Measurements from ENCODE around the gene TIMP1.

TIMP1 gene

DNA sequence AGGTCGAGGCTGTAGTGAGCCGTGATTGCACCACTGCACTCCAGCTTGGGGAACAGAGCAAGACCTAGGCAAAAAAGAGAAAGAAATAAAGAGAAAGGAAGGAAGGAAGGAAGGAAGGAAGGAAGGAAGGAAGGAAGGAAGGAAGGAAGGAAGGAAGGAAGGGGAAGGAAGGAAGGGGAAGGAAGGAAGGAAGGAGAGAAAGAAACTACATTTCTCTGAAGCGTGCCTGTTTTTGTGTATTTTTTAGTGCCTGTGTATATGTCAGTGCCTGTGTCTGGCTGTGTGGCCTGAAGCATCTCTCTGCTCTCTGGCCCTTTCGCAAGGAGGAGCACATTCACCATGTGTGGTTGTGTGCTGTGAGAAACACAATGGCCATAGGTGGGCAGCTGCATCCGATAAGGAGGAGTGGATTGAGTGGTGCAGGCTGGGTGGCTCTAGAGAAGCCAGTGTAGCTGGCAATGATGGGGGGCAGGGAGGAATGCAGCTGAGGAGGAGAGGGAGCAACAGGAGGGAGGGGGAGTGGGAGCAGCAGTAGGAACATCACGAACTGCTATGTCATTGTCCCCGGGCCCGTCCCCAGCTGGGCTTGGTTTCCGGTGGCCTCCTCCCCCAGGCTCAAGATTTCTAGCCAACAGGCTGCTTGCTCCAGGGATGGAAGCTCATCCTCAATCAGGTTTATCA, 26.0 kb downstream of the TIMP1 start:
- DNase-seq: no peak

DNA sequence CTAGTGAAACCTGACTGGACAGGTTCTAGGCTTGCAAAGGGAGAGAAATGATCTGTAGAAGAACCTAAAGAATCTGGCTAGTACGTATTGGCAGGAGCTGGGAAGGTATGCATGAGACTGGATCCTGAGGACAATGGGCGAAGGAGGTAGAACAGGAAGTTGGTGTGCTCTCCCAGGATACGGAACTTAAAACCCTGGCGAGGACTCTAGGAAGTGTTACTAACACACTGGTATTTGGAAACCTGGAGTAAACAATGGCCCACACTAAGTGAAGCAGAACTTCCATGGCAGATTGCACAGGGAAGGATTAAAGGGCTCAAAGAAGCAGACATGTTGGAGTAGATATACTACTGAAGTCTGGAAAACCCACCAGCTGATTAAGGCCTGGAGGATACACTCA, 28.3 kb downstream of the TIMP1 start:
- no peak for DNase-seq

DNA sequence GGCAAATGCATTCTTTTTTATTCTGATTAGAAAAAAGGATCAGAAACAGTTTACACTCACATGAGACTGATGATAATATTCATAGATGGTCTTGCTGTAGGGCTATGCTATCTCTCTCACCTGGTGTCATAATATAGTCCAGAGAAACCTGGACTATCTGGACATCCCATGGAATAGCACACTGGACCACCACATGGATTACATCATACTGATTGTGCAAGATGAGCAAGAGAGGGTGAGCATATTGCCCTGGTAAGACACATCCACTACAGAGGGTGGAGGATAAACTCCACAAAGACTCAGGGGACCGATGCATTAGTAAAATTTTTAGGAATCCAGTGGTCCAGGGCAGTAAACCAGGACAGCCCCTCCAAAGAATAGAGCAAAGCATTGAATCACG, 29.3 kb downstream of the TIMP1 start:
- DNase-seq: no peak

DNA sequence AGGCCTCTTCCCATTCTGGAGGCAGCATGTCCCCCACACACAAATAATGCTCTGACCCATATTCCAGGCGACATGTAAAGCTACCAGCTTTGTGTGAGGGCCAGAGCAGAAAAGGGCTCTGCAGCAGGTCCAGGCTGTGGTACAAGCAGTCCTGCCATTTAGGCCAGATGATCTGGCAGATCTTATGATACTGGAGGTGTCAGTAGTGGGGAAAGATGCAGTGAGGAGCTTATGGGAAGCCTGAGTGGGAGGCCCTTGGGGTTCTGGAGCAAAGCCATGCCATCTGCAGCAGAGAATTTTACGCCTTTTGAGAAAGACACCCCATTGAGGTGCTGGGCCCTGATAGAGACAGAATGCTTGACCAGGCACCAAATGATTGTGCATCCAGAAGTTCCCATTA, 29.7 kb downstream of the TIMP1 start:
- DNase-seq: no peak

DNA sequence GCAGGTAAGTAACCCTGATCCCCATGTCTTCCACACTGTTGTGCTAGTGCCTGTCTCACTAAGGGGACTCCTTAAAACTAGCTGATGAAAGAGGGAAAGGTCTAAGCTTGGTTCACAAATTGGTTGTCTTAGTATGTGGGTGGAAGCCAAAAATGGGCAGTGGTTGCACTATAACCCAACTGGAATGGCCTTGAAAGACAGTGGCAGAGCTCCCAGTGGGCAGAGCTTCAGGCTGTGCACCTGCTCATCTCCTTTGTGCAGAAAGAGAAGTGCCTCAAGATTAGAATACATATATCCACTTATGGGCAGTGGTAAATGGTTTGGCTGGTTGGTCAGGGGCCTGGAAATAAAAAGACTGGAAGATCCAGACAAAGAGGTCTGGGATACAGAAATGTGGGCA, 30.2 kb downstream of the TIMP1 start:
- DNase-seq: no peak

DNA sequence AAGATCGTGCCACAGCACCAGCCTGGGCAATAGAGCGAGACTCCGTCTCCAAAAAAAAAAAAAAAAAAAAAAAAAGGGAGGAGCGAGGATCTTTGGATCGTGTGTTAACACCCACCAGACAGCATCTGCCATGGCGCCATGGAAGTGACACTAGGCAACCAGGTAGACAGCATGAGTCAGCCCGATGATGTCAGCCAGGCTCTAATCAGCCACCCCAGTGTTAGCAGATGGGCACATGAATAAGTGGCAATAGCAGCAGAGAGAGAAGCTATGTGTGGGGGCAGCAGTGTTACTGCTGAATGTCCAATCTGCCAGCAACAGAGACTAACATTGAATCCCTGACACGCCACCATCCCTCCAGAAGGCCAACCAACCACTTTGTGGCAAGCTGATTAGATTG, 30.8 kb downstream of the TIMP1 start:
- no peak for DNase-seq

DNA sequence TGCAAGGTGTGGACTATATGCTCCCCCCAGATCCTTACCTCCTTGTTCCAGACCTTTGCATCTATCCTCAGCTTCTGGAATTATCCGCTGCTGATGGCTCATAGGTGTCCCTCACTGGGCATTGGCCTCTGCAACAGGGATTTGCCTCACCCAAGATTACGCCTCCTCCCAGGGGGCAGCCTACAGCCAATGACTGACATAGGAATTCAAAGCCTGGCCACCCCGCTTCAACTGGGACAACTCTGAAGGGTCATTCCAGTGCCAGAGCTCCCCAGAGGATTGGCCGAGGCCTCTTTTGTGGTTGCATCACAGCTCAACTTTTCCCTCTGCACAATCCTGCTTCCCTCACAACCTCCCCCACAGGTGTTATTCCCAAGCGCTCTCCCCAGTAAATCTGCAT, 32.4 kb downstream of the TIMP1 start:
- DNase-seq: no peak

DNA sequence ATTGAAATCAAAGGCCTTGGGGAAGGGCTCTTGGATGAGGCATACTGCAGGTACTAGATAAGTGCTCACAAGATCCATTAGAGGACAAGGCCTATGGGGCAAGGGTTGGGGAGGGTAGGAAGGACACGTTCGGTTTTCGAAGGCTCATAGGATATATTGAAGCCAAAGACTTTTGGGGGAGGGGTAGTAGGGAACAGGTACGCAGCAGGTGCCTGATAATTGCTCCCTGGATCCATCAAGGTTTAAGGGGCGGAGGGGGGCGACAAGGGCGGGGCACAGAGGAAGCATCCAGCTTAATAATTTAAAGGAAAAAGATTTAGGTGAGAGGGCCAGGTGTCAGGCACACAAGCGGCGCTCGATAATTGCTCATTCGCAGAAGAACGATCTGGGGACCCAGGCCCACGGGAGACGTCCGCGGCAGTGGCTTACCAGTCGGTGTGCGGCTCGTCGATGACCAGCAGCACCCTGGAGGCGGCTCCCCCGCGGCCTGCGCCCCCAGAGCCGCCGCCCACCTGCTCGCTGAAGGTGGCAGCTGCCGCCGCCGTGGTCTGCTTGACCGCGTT, 36.8 kb downstream of the TIMP1 start:
- no peak for DNase-seq

DNA sequence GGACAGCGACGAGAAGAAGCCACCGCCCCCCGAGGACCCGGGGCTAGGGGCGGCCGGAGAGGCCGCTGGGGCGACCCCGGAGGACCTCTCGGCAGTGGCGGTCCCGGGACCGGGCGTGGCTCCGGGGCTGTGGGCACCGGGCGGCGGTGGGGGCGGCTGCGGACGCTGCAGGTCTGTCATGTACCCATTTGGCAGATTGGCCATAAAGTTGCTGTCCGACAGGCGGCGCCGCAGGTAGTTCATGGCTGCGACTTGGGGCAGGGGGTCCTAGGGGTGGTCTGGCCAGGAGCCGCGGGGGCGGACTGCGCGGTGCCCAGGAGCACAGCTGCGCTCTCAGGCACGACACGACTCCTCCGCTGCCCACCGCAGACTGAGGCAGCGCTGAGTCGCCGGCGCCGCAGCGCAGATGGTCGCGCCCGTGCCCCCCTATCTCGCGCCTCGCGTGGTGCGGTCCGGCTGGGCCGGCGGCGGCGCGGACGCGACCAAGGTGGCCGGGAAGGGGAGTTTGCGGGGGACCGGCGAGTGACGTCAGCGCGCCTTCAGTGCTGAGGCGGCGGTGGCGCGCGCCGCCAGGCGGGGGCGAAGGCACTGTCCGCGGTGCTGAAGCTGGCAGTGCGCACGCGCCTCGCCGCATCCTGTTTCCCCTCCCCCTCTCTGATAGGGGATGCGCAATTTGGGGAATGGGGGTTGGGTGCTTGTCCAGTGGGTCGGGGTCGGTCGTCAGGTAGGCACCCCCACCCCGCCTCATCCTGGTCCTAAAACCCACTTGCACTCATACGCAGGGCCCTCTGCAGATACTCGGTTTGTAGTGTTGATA, 37.5 kb downstream of the TIMP1 start, which contains the start of gene SYN1:
Gene SYN1, minus strand, starts transcription at position 372 of the 817 bp plus-strand sequence. Its CDS starts 129 bp downstream, at position 243.
- DNase-seq: peak; percentile 78

DNA sequence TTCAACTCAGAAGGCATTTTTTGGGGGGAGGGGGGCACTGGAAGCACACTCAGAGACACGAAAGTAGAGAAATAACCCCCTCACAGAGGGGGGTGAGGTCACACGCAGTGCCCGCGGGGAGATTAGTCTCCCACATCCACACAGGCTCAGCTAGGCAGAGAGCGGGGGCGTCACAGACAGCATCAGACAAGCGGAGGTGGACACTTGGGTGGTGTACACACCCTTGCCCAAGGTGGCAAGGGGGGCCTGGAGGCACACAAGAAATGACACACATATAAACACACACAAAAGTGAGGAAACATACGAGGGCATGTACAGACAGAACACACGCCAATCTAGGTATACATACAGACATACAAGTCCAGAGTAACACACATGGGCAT, 38.1 kb downstream of the TIMP1 start:
- no peak for DNase-seq

DNA sequence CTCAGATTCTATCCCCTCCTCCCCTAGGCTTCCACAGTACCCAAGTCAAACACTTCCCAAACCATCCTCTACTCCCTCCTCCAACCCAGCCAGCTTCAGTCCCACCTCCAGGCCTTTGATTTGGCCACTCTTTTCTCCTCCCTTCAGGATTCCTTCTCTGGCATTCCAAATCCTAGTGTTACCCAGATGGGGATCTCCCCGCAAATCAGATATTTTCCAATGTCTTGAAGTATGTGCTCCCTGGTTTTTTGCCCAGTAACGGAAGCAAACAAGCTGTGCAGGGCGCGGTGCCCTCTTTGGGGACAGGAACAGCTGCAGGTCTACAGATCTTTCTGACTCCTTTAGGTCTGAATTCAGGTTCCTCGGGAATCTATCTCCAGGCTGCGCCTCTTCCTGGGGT, 39.6 kb downstream of the TIMP1 start:
- no peak for DNase-seq

DNA sequence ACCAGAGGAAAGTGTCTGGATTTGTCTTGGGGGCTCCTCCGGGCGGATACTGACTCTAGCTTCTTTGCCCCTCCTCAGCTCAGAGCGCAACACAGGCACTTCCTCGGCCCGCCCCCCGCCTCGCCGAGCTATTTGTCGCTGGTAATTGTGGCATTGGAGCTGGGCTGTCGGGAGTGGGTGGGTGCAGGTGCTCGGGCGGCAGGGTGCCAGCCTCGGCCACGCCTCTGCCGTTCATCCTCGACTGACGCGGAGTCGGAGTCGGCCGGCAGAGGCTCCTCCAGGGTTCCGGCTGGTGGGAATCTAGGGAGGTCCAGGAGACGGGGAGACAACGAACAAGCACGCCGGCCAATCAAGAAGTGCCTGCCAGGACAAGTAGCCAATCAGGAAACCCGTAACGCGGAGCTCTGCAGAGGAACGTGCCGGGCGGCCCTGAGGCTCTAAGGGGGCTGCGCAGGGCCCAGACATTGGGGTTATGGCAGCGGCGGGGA, 41.3 kb downstream of the TIMP1 start:
- peak; percentile 33 for DNase-seq

DNA sequence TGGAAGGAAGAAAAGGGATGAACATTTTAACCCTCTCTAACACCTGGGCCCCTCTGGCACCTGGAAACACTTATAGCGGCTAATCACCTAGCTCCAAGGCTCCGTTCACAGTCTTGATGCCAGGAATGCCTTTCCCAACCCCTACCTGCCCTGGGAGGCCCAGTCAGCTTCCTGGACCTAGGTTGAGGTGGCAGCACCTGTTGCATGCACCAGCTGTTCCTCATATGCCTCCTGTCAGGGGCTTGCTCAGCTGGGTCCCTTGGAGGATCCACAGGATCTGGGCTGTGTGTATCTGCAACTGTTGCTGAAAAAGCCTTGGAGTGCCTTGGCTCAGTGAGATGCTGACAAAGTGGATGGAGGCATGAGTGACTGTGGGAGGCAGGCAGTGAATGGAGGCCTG, 43.1 kb downstream of the TIMP1 start:
- no peak for DNase-seq

DNA sequence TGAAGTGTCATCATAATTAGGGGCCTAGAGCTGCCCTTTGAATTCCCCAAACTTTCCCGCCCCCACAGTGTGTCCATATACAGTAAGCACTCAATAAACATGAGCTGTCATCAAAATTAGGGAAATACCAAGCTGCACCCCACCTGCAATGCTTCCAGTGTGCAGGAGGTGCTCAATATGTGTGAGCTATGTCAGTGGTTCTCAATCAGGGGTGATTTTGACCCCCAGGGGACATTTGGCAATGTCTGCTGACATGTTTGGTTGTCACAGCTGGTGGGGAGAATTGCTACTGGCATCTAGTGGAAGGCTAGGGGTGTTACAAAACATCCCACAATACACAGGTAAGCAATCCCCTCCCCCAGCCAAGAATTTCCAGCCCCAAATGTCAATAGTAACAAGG, 46.7 kb downstream of the TIMP1 start:
- DNase-seq: peak; percentile 11

DNA sequence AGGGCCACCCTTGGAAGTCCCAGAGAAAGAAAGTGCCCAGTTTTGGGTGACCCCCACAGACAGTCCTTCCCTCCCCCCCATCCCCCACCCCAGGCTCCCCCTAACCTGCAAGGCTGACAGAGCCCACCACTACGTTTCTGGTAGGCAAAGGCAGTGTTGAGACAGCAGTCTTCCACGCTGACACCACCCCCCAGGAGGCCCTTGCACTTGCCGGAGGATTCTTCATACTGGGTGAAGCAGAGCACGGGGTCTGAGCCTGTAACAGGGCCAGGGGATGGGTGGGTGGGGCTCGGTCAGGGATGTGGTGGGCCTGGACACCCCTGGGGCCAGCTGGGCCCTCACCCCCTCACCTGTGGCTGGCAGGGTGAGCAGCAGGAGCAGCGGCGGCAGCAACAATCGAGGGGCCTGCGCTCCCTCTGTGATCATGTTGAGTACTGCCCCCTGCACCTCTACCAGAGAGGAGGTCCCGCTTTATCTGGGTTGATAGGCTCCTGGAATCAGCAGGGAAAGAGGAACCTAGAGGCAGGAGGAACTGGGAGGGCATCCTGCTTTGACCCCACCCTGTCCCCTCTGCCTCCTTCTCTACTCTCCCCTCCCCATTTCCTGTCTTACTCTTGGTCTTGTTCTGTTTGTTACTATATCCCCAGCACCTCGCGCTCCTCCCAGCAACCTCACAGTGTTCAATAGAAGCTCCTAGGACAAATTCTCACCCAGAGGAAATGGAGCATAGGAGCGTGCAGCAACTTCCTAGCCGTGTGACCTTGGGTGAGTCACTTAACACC, 47.4 kb downstream of the TIMP1 start, which contains the start of gene CFP:
Gene CFP, minus strand, starts transcription at position 512 of the 782 bp plus-strand sequence. Its CDS starts 86 bp downstream, at position 426.
- peak; percentile 13 for DNase-seq

DNA sequence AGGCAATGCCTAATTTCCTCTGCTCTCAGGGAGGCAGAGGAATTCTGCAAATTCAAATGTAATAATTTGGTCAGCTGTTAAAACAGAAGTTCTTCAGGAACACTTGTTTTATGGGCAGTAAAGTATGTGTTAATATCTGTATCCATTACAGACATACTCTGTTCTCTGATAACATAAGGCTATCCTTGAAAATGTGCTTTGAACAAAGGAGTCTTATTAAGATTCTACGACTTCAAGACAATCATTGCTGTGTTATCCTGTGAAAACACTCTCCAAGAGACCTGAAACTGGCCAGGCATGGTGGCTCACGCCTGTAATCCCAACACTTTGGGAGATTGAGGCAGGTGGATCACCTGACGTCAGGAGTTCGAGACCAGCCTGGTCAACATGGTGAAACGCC, 49.4 kb downstream of the TIMP1 start:
- DNase-seq: no peak

DNA sequence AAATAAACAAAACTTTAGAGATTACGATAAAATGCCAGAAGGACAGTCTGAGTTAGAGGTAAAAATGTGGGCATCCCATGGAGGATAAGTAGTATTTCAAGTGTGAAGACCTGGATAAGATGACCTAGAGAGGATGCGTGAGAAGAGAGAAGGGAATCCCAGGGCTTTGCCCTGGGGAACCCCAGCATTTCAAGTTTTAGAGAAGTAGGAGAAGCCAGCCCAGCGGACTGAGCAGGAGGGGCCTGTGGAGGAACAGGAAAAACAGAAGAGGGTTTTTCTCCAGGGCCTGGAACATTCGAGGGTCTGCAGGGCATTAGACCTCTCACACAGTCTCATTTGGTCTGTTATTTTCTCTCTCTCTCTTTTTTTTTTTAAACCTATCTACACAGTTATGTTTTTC, 50.4 kb downstream of the TIMP1 start:
- DNase-seq: no peak

DNA sequence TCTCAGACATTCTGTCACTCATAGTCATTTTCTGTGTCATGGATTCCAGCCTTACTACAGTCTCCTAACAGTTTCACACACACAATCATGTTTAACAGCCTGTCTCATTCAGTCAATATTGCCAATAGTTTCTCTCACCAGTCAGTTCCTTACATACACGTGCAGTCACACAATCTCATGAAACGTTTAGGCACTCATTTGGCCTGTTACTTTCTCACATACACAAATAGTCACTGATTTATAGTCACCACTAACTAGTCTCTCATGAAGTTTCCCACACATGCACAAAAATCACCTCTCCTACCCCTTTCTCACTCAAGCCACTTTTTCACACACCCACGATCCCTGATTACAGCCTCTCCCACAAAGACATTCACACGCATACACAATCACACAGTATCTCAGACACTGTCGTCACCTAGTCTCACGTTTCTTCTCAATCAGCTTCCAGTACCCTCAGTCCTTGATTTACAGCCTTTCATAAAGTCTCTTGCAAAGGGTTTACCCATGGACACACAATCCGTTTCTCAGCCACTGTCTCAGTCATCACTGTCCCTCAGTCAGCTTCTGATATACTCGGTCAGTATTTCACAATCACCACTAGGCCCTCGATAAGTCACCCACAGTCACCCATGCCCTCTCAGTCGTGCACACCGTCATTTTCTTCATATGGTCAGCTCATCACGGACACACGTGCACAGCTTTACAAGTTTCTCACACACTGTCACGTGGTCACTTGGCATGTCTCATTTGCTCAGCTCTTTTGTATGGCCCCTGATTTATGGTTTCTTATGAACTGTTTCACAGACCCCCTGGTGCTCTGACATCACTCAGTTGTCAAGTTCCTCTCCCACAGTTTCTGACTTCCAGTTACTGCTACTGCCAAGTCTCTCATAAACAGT, 51.7 kb downstream of the TIMP1 start:
- DNase-seq: no peak

DNA sequence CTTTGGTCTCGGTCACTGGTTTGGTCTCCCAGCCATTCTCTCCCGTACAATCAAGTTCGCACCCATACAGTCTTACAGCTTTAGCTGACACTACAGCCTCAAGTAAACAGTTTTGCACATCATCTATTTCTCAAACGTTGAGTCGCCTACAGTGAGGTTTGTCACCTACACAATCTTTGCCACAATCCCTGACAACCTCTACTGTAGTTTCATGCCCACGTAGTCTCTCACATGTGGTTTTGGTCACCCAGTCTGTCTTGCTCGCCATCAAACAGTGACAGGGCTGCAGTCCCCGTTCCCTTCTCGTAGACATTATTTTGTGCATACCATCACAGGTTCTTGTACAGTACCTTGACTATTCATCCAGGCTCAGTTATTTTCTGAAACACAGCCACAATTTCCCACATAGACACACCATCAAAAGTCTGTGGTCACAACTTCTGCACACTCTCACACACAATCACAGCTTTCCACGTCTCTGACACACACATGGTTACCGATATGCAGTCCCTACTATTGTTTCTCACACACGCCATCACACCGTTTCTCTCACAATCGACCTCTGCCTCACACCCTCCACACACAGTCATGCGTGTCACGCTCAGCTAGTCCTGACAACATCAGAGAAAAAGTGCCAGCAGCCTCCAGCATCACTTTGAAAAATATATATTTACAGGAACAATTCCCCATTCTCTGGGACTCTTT, 52.8 kb downstream of the TIMP1 start:
- DNase-seq: peak; percentile 36

Measured in CD4-positive, alpha-beta T cell treated with Interleukin-4 for 4 hours (primary cell).